VCaP (cell line): ENCODE results near the gene OIP5.

Experiments used
- H3K27ac ChIP-seq: fragments of 450-650 bp; 2 replicates; pipeline ENCODE4 v1.5.1; 2017
- TF ChIP-seq, protein P1 (sequence below): fragments of 450-650 bp; conservative IDR thresholded peaks from 2 replicates; pipeline ENCODE4 v1.5.1; 2017; ENCODE audit warnings: mild to moderate bottlenecking, moderate library complexity

The OIP5 gene

DNA sequence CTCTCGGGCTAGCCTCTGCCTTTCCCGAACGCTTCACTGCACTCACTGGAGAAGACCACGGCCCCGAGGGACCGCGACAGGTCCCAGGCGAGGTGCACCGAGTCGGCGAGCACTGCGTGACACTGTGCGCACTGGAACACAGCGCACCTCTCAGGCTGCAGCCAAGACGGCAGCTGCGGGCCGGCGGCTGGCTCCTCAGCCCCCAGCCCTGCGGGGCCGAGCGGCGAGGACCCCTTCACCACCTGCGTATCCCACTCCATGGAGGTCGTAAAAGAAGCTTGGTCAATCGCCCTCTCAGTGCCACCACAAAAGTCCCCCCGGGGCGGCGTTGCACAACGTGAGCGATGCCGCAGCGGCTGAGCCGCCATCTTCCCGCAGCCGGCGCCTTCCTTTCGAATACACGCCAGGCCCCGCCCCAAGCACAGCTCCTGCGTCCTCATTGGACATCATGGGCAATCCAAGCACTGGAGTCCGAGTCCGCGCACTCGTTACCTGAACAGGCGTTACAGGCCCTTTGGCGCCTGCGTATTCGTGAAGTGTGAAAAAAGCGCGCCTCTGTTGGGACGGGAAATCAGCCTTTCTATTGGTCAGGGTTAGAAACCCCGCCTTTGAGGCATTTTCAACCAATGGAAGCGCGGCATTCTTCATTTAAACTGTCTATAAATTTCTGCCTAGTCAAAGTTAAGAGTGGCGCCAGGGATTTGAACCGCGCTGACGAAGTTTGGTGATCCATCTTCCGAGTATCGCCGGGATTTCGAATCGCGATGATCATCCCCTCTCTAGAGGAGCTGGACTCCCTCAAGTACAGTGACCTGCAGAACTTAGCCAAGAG lies at the start of gene OIP5, which contains the start of gene NUSAP1:
OIP5 (minus strand) TSS at position 398 of the 832 bp plus-strand sequence; CDS start at position 368, 30 bp downstream.
NUSAP1 (plus strand) TSS at position 688 of the 832 bp plus-strand sequence; CDS start at position 765, 77 bp downstream.
- H3K27ac ChIP-seq, result peak within 1 kb of the TSS; percentile 80
- TF ChIP-seq, protein P1, sequence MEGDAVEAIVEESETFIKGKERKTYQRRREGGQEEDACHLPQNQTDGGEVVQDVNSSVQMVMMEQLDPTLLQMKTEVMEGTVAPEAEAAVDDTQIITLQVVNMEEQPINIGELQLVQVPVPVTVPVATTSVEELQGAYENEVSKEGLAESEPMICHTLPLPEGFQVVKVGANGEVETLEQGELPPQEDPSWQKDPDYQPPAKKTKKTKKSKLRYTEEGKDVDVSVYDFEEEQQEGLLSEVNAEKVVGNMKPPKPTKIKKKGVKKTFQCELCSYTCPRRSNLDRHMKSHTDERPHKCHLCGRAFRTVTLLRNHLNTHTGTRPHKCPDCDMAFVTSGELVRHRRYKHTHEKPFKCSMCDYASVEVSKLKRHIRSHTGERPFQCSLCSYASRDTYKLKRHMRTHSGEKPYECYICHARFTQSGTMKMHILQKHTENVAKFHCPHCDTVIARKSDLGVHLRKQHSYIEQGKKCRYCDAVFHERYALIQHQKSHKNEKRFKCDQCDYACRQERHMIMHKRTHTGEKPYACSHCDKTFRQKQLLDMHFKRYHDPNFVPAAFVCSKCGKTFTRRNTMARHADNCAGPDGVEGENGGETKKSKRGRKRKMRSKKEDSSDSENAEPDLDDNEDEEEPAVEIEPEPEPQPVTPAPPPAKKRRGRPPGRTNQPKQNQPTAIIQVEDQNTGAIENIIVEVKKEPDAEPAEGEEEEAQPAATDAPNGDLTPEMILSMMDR, result peak; percentile 34

DNA sequence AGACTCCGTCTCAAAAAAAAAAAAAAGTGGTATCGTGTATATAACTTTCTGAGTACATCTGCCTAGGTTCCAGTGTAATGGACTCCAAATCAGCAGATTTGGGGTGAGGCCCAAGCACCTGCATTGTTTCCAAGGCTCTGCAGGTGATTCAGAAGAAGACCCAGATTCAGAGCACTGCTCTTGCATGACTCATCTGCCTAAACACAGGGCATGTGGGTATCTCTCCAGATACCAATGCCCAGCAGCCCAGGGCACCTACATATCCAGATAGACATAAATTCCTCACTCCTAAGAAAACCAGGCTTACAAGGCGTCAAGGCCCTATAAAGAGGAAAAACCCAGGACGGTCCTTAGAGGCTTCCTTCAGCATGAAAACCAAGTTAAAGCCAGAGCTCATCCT lies 45.6 kb upstream of the OIP5 start:
- H3K27ac ChIP-seq, result no peak overlapping the region
- TF ChIP-seq, protein P1, result no peak

DNA sequence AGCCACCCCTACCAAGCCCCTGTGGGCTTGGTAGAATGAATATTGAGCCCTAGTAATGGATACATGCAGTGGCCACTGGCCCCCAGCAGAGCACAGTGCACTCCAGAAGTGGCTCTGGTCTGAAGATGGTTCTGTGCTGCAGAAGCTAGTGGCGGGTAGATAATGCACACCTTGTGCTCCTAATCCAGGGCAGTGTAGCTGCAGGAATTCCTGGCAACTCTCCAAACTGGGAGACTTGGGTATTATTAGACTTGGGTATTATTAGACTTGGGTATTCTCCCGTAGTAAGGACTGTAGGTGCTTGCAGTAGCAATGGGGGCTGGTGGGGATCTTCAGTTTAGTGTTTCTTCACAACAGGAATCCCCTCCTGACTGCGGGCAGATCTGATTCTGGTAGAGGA lies 35.0 kb upstream of the OIP5 start:
- TF ChIP-seq, protein P1, result no peak
- H3K27ac ChIP-seq, result no peak overlapping the region

DNA sequence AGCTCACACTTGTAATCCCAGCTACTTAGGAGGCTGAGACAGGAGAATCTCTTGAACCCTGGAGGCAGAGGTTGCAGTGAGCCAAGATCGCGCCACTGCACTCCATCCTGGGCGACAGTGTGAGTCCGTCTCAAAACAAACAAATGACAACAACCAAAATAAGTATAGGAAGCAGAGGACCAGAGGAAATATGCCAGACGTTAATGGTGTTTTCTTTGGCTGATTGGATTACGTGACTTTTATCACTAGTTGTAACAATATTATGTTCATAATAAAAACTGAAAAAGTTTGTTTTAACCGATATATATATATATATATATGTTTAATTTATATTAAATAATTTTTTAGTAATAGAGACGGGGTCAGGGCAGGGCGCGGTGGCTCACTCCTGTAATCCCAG lies 22.0 kb upstream of the OIP5 start:
- TF ChIP-seq, protein P1, result no peak
- no peak overlapping the region for H3K27ac ChIP-seq

DNA sequence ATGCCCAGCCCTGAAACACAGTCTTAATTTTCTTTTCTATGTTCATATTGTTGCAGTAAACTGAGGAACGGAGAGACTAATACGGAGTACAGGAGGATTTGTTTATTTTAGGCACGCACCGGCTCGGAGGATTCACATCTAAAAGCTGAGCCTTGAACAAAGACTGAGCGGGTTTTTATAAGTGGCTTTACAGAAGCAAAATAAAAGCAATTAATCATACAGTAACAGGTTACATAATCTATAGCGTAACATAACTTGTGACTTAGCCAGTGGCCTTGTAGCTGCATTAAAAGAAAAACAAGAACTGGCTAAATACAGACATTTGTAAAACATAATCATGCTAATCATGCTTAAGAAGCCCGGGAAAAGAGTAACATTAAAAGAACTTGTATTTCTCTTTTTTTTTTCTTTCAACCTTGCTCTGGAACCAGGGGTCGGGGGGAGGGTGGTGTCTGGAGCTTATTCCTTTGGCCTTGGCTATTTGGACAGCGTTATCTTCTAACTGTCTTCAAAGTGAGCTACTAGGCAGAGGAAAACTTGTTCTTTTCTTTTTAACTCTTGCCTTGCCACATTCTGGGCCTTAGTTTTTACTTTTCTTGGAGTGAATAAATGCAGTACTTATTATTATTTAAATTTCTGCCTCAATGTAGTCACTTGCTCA lies 17.8 kb upstream of the OIP5 start:
- H3K27ac ChIP-seq, result no peak overlapping the region
- TF ChIP-seq, protein P1, result no peak

DNA sequence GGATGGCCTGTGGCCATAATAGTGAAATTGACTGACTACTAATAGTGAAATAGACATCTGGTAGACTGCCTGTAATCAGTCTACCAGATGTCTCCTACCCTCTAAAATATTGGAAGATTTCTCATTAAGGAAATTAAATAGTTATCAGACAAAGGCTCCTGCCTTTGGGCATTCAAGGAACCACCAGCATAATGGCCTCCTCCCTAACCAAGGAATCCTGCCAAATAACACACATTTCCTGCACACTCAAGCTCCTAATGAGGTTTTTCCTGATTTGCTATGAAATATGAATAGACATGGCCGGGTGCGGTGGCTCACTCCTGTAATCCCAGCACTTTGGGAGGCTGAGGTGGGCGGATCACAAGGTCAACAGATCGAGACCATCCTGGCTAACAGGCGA lies 14.8 kb upstream of the OIP5 start:
- H3K27ac ChIP-seq, result no peak overlapping the region
- TF ChIP-seq, protein P1, result no peak

DNA sequence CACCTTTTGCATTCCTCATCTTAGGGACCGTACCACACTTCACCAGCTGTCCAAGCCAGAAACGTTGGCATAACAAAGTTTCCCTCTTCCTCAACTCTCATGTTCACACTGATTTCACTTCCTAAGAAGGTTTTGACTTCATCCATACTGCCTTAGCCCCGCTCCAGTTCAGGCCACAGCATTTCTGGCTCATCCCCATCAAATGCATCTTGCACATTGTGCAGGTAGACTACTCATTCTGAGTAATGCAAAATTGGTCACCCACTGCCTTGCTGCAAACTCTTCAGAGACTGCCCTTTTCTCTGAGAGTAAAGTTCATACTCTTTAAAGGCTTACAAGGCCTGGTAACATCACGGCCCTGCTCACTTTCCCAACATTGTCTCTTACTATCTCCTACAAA lies 9.1 kb upstream of the OIP5 start:
- TF ChIP-seq, protein P1, result no peak
- H3K27ac ChIP-seq, result peak overlapping the region; percentile 69
